SK-N-SH (cell line): ENCODE data around the gene LRRK2.
A peak's percentile ranks its signal among the peaks of the same experiment; 100 is the strongest.

ENCODE experiments used
- EP300 ChIP-seq, 2 experiments: IDR thresholded peaks; 2 replicates each; pipeline versions ENCODE4 v1.4.0 to v1.6.1; 2012; ENCODE audit warnings: borderline replicate concordance in 1 of 2, low read depth in 1 of 2, low read length in 1 of 2
- FOSL2 ChIP-seq: IDR thresholded peaks from 2 replicates; pipeline ENCODE4 v1.4.0; 2012; ENCODE audit warnings: low read depth, mild to moderate bottlenecking, moderate library complexity, borderline replicate concordance
- POLR2AphosphoS5 ChIP-seq: IDR thresholded peaks from 2 replicates; pipeline ENCODE4 v1.6.1; 2012; ENCODE audit warnings: low read depth, low read length
- RAD21 ChIP-seq: IDR thresholded peaks from 2 replicates; pipeline ENCODE4 v1.6.1; 2012; ENCODE audit warnings: mild to moderate bottlenecking, low read length
- TAF1 ChIP-seq: IDR thresholded peaks from 2 replicates; pipeline ENCODE4 v1.6.1; 2012; ENCODE audit warnings: low read depth, mild to moderate bottlenecking, low read length, moderate library complexity, borderline replicate concordance
- TCF12 ChIP-seq: IDR thresholded peaks from 2 replicates; pipeline ENCODE4 v1.4.0; 2012
- TF ChIP-seq, protein P1 (sequence below): IDR thresholded peaks from 2 replicates; pipeline ENCODE4 v1.4.0; 2012; ENCODE audit warnings: low read depth, borderline replicate concordance
- TF ChIP-seq, protein P2 (sequence below): IDR thresholded peaks from 2 replicates; pipeline ENCODE4 v1.6.1; 2012; ENCODE audit warnings: mild to moderate bottlenecking, low read depth, low read length, moderate library complexity
- TF ChIP-seq, protein P3 (sequence below): fragments of 200-600 bp; sonication (generic); IDR thresholded peaks from 2 replicates; pipeline ENCODE4 v1.6.1; 2017; ENCODE audit warnings: antibody characterized with exemption, mild to moderate bottlenecking, moderate library complexity
- TF ChIP-seq, protein P4 (sequence below): IDR thresholded peaks from 2 replicates; pipeline ENCODE4 v1.4.0; 2012; ENCODE audit warnings: low read depth

DNA sequence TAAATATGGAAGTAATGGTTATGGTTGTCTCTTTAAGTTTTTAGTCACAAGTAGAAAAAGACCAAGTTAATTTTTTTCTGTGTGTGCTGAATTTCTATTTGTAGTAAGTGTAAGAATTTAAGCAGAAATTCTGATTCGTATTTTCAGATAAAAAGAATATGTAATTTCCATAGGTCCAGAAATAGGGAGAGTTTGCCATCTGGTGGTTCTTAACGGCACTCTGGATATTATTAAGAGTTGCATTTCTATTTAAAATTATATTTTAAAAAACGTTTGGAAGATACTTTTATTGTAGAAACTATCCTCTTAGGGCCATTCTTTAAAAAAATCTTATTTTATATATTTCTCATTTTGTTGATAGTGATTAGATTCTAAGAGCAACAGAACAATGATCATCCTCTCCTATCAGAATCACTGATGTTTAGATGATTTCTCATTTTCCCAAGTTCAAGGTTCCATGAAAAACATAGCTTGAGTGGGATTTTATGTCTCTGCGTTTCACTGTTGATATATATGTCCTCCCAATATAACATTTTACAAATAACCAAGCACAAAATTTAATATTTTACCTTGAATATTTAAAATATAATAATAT lies 88.3 kb downstream of the LRRK2 start:
- TF ChIP-seq, protein P1, sequence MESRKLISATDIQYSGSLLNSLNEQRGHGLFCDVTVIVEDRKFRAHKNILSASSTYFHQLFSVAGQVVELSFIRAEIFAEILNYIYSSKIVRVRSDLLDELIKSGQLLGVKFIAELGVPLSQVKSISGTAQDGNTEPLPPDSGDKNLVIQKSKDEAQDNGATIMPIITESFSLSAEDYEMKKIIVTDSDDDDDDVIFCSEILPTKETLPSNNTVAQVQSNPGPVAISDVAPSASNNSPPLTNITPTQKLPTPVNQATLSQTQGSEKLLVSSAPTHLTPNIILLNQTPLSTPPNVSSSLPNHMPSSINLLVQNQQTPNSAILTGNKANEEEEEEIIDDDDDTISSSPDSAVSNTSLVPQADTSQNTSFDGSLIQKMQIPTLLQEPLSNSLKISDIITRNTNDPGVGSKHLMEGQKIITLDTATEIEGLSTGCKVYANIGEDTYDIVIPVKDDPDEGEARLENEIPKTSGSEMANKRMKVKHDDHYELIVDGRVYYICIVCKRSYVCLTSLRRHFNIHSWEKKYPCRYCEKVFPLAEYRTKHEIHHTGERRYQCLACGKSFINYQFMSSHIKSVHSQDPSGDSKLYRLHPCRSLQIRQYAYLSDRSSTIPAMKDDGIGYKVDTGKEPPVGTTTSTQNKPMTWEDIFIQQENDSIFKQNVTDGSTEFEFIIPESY, result no peak
- TF ChIP-seq TAF1 (no peak), EP300 (IDR thresholded peaks at IDR 0.05; ENCODE audit: borderline replicate concordance in 1 of 2, low read depth in 1 of 2, low read length in 1 of 2) (no peak), POLR2AphosphoS5 (no peak), RAD21 (peak; percentile 79), TCF12 (no peak), FOSL2 (no peak)
- TF ChIP-seq, protein P2, sequence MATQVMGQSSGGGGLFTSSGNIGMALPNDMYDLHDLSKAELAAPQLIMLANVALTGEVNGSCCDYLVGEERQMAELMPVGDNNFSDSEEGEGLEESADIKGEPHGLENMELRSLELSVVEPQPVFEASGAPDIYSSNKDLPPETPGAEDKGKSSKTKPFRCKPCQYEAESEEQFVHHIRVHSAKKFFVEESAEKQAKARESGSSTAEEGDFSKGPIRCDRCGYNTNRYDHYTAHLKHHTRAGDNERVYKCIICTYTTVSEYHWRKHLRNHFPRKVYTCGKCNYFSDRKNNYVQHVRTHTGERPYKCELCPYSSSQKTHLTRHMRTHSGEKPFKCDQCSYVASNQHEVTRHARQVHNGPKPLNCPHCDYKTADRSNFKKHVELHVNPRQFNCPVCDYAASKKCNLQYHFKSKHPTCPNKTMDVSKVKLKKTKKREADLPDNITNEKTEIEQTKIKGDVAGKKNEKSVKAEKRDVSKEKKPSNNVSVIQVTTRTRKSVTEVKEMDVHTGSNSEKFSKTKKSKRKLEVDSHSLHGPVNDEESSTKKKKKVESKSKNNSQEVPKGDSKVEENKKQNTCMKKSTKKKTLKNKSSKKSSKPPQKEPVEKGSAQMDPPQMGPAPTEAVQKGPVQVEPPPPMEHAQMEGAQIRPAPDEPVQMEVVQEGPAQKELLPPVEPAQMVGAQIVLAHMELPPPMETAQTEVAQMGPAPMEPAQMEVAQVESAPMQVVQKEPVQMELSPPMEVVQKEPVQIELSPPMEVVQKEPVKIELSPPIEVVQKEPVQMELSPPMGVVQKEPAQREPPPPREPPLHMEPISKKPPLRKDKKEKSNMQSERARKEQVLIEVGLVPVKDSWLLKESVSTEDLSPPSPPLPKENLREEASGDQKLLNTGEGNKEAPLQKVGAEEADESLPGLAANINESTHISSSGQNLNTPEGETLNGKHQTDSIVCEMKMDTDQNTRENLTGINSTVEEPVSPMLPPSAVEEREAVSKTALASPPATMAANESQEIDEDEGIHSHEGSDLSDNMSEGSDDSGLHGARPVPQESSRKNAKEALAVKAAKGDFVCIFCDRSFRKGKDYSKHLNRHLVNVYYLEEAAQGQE, result no peak
- TF ChIP-seq, protein P3, sequence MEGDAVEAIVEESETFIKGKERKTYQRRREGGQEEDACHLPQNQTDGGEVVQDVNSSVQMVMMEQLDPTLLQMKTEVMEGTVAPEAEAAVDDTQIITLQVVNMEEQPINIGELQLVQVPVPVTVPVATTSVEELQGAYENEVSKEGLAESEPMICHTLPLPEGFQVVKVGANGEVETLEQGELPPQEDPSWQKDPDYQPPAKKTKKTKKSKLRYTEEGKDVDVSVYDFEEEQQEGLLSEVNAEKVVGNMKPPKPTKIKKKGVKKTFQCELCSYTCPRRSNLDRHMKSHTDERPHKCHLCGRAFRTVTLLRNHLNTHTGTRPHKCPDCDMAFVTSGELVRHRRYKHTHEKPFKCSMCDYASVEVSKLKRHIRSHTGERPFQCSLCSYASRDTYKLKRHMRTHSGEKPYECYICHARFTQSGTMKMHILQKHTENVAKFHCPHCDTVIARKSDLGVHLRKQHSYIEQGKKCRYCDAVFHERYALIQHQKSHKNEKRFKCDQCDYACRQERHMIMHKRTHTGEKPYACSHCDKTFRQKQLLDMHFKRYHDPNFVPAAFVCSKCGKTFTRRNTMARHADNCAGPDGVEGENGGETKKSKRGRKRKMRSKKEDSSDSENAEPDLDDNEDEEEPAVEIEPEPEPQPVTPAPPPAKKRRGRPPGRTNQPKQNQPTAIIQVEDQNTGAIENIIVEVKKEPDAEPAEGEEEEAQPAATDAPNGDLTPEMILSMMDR, result peak; percentile 60
- TF ChIP-seq, protein P4, sequence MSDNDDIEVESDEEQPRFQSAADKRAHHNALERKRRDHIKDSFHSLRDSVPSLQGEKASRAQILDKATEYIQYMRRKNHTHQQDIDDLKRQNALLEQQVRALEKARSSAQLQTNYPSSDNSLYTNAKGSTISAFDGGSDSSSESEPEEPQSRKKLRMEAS, result no peak
